Activated T-cell treated with anti-CD3 and anti-CD28 coated beads, Interleukin-2, amount 50 U/mL, for 1 hour (primary cell): ENCODE results near the gene UBAC2.

Experiments used
- DNase-seq: peaks from one replicate; pipeline ENCODE4 v3.0.0-alpha.2; 2020

UBAC2 gene

GRCh38 chr13:99250982-99251825, 50.5 kb downstream of the UBAC2 start:
- DNase-seq, result no peak

- DNase-seq, result no peak
Measured at GRCh38 chr13:99251921-99252320, 51.3 kb downstream of the UBAC2 start.

- no peak for DNase-seq
Measured at GRCh38 chr13:99254830-99255229, 54.2 kb downstream of the UBAC2 start.

- DNase-seq, result no peak
Measured at GRCh38 chr13:99255271-99255670, 54.6 kb downstream of the UBAC2 start.

GRCh38 chr13:99256283-99256682, 55.6 kb downstream of the UBAC2 start:
- DNase-seq, result no peak

- DNase-seq, result no peak
Measured at GRCh38 chr13:99256709-99257108, 56.1 kb downstream of the UBAC2 start.

- DNase-seq, result no peak
Measured at GRCh38 chr13:99257291-99257690, 56.6 kb downstream of the UBAC2 start.

GRCh38 chr13:99258210-99258860, 57.7 kb downstream of the UBAC2 start, which contains the start of gene GPR18:
GPR18 (minus strand) TSS chr13:99258379; CDS start chr13:99255872, 2,507 bp downstream.
- DNase-seq, result no peak

GRCh38 chr13:99258946-99259345, 58.3 kb downstream of the UBAC2 start:
- no peak for DNase-seq

- no peak for DNase-seq
Measured at GRCh38 chr13:99260216-99260615, 59.6 kb downstream of the UBAC2 start.

- no peak for DNase-seq
Measured at GRCh38 chr13:99261059-99261458, 60.4 kb downstream of the UBAC2 start.

- no peak for DNase-seq
Measured at GRCh38 chr13:99263126-99263785, 62.6 kb downstream of the UBAC2 start.

- no peak for DNase-seq
Measured at GRCh38 chr13:99264051-99264450, 63.4 kb downstream of the UBAC2 start.

- no peak for DNase-seq
Measured at GRCh38 chr13:99265162-99265800, 64.6 kb downstream of the UBAC2 start.

- no peak for DNase-seq
Measured at GRCh38 chr13:99265821-99266426, 65.3 kb downstream of the UBAC2 start.

- DNase-seq, result no peak
Measured at GRCh38 chr13:99266827-99267226, 66.2 kb downstream of the UBAC2 start.

GRCh38 chr13:99267927-99268326, 67.3 kb downstream of the UBAC2 start:
- DNase-seq, result no peak

- no peak for DNase-seq
Measured at GRCh38 chr13:99268822-99269221, 68.2 kb downstream of the UBAC2 start.

GRCh38 chr13:99269627-99270241, 69.1 kb downstream of the UBAC2 start:
- no peak for DNase-seq

GRCh38 chr13:99270518-99270917, 69.9 kb downstream of the UBAC2 start:
- no peak for DNase-seq

GRCh38 chr13:99271249-99271648, 70.6 kb downstream of the UBAC2 start:
- DNase-seq, result no peak

- no peak for DNase-seq
Measured at GRCh38 chr13:99272481-99272880, 71.8 kb downstream of the UBAC2 start.
